GM23338 (cell line): ENCODE data around the gene UGGT2. TPM values are rescaled to one million over a fixed set of nuclear protein-coding genes. Genes with fewer than 3 reads are reported as not detected.

ENCODE experiments used
- ATAC-seq: fragments of 200-7000 bp; cut with Tn5 transposase; 3 replicates; pipeline ENCODE4 v1.9.1; 2020
- DNase-seq: peaks from one replicate; pipeline ENCODE4 v3.0.0-alpha.2; 2015; ENCODE audit warnings: low spot score
- H2AFZ ChIP-seq: fragments of 200-600 bp; sonication (generic); 2 replicates; pipeline ENCODE4 v1.8.0; 2016; ENCODE audit warnings: antibody characterized with exemption, mild to moderate bottlenecking, moderate library complexity
- H3F3A ChIP-seq: fragments of 200-600 bp; sonication (generic); replicated peaks from 2 replicates; pipeline ENCODE4 v1.8.0; 2017; ENCODE audit warnings: antibody characterized with exemption, mixed run types, low read depth
- H3K27ac ChIP-seq: fragments of 200-600 bp; sonication (generic); 2 replicates; pipeline ENCODE4 v1.6.1; 2016; ENCODE audit warnings: low read depth
- H3K27me3 ChIP-seq: fragments of 200-600 bp; sonication (generic); 2 replicates; pipeline ENCODE4 v1.8.0; 2016; ENCODE audit warnings: mild to moderate bottlenecking, mixed run types, moderate library complexity; ENCODE audit not compliant: insufficient read depth
- H3K36me3 ChIP-seq: fragments of 200-600 bp; sonication (generic); 2 replicates; pipeline ENCODE4 v1.8.0; 2016; ENCODE audit warnings: mild to moderate bottlenecking; ENCODE audit not compliant: insufficient read depth
- H3K4me1 ChIP-seq: fragments of 200-600 bp; sonication (generic); 2 replicates; pipeline ENCODE4 v1.8.0; 2016; ENCODE audit warnings: mild to moderate bottlenecking, moderate library complexity; ENCODE audit not compliant: insufficient read depth
- H3K4me2 ChIP-seq: fragments of 200-600 bp; sonication (generic); 2 replicates; pipeline ENCODE4 v1.7.1; 2017; ENCODE audit warnings: mixed run types
- H3K4me3 ChIP-seq: fragments of 200-600 bp; sonication (generic); 2 replicates; pipeline ENCODE4 v1.6.1; 2016; ENCODE audit warnings: mixed run types
- H3K79me2 ChIP-seq: fragments of 200-600 bp; sonication (generic); replicated peaks from 2 replicates; pipeline ENCODE4 v1.8.0; 2017; ENCODE audit warnings: mild to moderate bottlenecking; ENCODE audit not compliant: insufficient read depth
- H3K9me2 ChIP-seq: fragments of 200-600 bp; sonication (generic); 2 replicates; pipeline ENCODE4 v1.8.0; 2017; ENCODE audit not compliant: insufficient read depth
- H4K20me1 ChIP-seq: fragments of 200-600 bp; sonication (generic); replicated peaks from 2 replicates; pipeline ENCODE4 v1.8.0; 2017; ENCODE audit warnings: mild to moderate bottlenecking; ENCODE audit not compliant: insufficient read depth
- H3K27ac Mint-ChIP-seq: 2 replicates; pipeline ENCODE4 v1.8.0; 2020; ENCODE audit warnings: inconsistent platforms, mild to moderate bottlenecking, moderate library complexity, mixed read lengths
- H3K27me3 Mint-ChIP-seq: 3 replicates; pipeline ENCODE4 v1.8.0; 2022; ENCODE audit warnings: low read depth, mild to moderate bottlenecking, moderate library complexity, mixed read lengths, inconsistent platforms; ENCODE audit not compliant: insufficient read depth, poor library complexity
- H3K36me3 Mint-ChIP-seq: 3 replicates; pipeline ENCODE4 v1.8.0; 2021; ENCODE audit warnings: low read depth, mild to moderate bottlenecking, inconsistent platforms, moderate library complexity, mixed read lengths
- H3K4me1 Mint-ChIP-seq: 3 replicates; pipeline ENCODE4 v1.8.0; 2020; ENCODE audit warnings: mild to moderate bottlenecking, inconsistent platforms, mixed read lengths
- H3K4me3 Mint-ChIP-seq: 3 replicates; pipeline ENCODE4 v1.8.0; 2021; ENCODE audit warnings: moderate library complexity, mild to moderate bottlenecking, inconsistent platforms, mixed read lengths
- H3K9me3 Mint-ChIP-seq: 3 replicates; pipeline ENCODE4 v1.8.0; 2020; ENCODE audit warnings: moderate library complexity, mild to moderate bottlenecking, inconsistent platforms, mixed read lengths
- CREB1 ChIP-seq: fragments of 250-450 bp; sonication (Bioruptor Pico); IDR thresholded peaks from 2 replicates; pipeline ENCODE4 v1.5.0; 2020; ENCODE audit warnings: low read depth, mild to moderate bottlenecking, moderate library complexity
- CTCF ChIP-seq, 2 experiments: fragments of 200-600 bp in 1 of 2; sonication (generic) in 1 of 2; conservative IDR thresholded peaks; 2 replicates each; pipeline versions ENCODE4 v1.5.1 to v1.6.1; 2016 to 2017; ENCODE audit warnings: antibody characterized with exemption in 2 of 2, low read depth in 2 of 2, mild to moderate bottlenecking in 2 of 2, moderate library complexity in 1 of 2
- ETS1 ChIP-seq: IDR thresholded peaks from 2 replicates; pipeline ENCODE4 v1.6.1; 2016; ENCODE audit warnings: antibody characterized with exemption
- EZH2 ChIP-seq: fragments of 200-600 bp; sonication (generic); IDR thresholded peaks from one replicate; pipeline ENCODE4 v1.8.0; 2017; ENCODE audit warnings: antibody characterized with exemption, mild to moderate bottlenecking, low read depth; ENCODE audit not compliant: unreplicated experiment
- EZH2phosphoT487 ChIP-seq: fragments of 200-600 bp; sonication (generic); IDR thresholded peaks from one replicate; pipeline ENCODE4 v1.8.1; 2018; ENCODE audit warnings: antibody characterized with exemption; ENCODE audit not compliant: unreplicated experiment
- JUNB ChIP-seq: IDR thresholded peaks from one replicate; pipeline ENCODE4 v1.6.1; 2016; ENCODE audit warnings: antibody characterized with exemption; ENCODE audit not compliant: unreplicated experiment
- NANOG ChIP-seq: IDR thresholded peaks from 2 replicates; pipeline ENCODE4 v1.6.1; 2016; ENCODE audit warnings: antibody characterized with exemption, borderline replicate concordance
- POLR2AphosphoS5 ChIP-seq: IDR thresholded peaks from 2 replicates; pipeline ENCODE4 v1.6.1; 2016; ENCODE audit warnings: antibody characterized with exemption, low read depth
- STAT1 ChIP-seq: IDR thresholded peaks from one replicate; pipeline ENCODE4 v1.6.1; 2016; ENCODE audit warnings: antibody characterized with exemption; ENCODE audit not compliant: unreplicated experiment
- ZNF114 ChIP-seq: fragments of 250-450 bp; sonication (Bioruptor Pico); IDR thresholded peaks from 2 replicates; pipeline ENCODE4 v1.5.0; 2020; ENCODE audit warnings: mild to moderate bottlenecking, moderate library complexity
- ZNF331 ChIP-seq: fragments of 250-450 bp; sonication (Bioruptor Pico); IDR thresholded peaks from 2 replicates; pipeline ENCODE4 v1.5.0; 2020; ENCODE audit warnings: low read depth, mild to moderate bottlenecking, moderate library complexity
- ZNF462 ChIP-seq: fragments of 250-450 bp; sonication (Bioruptor Pico); IDR thresholded peaks from 2 replicates; pipeline ENCODE4 v1.5.0; 2020; ENCODE audit warnings: mild to moderate bottlenecking, moderate library complexity
- polyA plus RNA-seq: library from polyadenylated mRNA; unstranded; fragments of >200 nt; fragmentation: Nextera tagmentation; extraction: Ambion mirVana; gene quantifications from 2 replicates; pipeline ENCODE4 v1.2.1, GENCODE V29; 2016
- total RNA-seq: library from RNA; depleted of rRNA; stranded (reverse); fragments of >200 nt; shearing (Covaris generic); gene quantifications from 2 replicates; pipeline ENCODE4 v1.2.3, GENCODE V29; 2014
- TF ChIP-seq, protein P1 (sequence below): IDR thresholded peaks from one replicate; pipeline ENCODE4 v1.6.1; 2018; ENCODE audit warnings: antibody characterized with exemption; ENCODE audit not compliant: unreplicated experiment

Gene UGGT2
- total and polyA plus RNA-seq, 2 experiments from 2014 or later: 44.0 to 60.5 TPM

DNA sequence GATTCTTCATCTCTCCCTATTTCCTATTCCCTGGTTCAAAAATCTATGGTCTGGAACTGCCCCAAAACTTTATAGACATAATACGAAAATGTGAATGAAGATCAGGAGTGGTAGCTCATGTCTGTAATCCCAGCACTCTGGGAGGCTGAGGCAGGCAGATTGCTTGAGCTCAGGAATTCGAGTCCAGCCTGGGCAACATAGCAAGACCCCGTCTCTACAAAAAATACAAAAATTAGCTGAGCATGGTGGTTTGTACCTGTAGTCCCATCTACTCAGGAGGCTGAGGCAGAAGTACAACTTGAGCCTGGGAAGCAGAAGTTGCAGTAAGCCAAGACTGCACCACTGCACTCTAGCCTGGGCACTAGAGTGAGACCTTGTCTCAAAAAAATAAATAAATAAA lies 35.1 kb downstream of the UGGT2 start:
- H3K9me3 Mint-ChIP-seq: peaks cover 19% of the 10 kb centered on the region
- Histone ChIP-seq H2AFZ (no peak overlapping the region), H3K4me2 (no peak overlapping the region), H3K9me2 (no peaks in the 10 kb centered on the region), H4K20me1 (no peaks in the 10 kb centered on the region; the same call in 1 of the 2 replicates), H3K4me3 (no peak overlapping the region), H3K27ac (no peak overlapping the region), H3K27me3 (no peaks in the 10 kb centered on the region), H3K4me1 (no peaks in the 10 kb centered on the region; the same call in 1 of the 2 replicates), H3K79me2 (no peaks in the 10 kb centered on the region), H3K36me3 (peaks cover 11% of the 10 kb centered on the region; the same call in 1 of the 2 replicates), H3F3A (no peaks in the 10 kb centered on the region)
- H3K36me3 Mint-ChIP-seq: peaks cover 40% of the 10 kb centered on the region
- H3K4me1 Mint-ChIP-seq: peaks cover 3% of the 10 kb centered on the region; the same call in 2 of the 3 replicates
- DNase-seq (no peak), ATAC-seq (no peak)
- H3K27me3 Mint-ChIP-seq: peaks cover 2% of the 10 kb centered on the region
- no peak for TF ChIP-seq JUNB
- no peak for TF ChIP-seq STAT1
- TF ChIP-seq, protein P1, sequence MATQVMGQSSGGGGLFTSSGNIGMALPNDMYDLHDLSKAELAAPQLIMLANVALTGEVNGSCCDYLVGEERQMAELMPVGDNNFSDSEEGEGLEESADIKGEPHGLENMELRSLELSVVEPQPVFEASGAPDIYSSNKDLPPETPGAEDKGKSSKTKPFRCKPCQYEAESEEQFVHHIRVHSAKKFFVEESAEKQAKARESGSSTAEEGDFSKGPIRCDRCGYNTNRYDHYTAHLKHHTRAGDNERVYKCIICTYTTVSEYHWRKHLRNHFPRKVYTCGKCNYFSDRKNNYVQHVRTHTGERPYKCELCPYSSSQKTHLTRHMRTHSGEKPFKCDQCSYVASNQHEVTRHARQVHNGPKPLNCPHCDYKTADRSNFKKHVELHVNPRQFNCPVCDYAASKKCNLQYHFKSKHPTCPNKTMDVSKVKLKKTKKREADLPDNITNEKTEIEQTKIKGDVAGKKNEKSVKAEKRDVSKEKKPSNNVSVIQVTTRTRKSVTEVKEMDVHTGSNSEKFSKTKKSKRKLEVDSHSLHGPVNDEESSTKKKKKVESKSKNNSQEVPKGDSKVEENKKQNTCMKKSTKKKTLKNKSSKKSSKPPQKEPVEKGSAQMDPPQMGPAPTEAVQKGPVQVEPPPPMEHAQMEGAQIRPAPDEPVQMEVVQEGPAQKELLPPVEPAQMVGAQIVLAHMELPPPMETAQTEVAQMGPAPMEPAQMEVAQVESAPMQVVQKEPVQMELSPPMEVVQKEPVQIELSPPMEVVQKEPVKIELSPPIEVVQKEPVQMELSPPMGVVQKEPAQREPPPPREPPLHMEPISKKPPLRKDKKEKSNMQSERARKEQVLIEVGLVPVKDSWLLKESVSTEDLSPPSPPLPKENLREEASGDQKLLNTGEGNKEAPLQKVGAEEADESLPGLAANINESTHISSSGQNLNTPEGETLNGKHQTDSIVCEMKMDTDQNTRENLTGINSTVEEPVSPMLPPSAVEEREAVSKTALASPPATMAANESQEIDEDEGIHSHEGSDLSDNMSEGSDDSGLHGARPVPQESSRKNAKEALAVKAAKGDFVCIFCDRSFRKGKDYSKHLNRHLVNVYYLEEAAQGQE: no peak
- no peak for TF ChIP-seq EZH2
- no peak for TF ChIP-seq ZNF114 (CRISPR knock-in tag)
- TF ChIP-seq EZH2phosphoT487: no peak
- TF ChIP-seq ZNF331 (CRISPR knock-in tag): no peak
- no peak for TF ChIP-seq POLR2AphosphoS5
- TF ChIP-seq ZNF462 (CRISPR knock-in tag): no peak
- no peak for TF ChIP-seq ETS1
- no peak for TF ChIP-seq CREB1
- TF ChIP-seq NANOG: no peak
- TF ChIP-seq CTCF (conservative IDR thresholded peaks at IDR 0.05; ENCODE audit: low read depth in 2 of 2): no peak
- H3K27ac Mint-ChIP-seq: no peak overlapping the region
- no peak overlapping the region for H3K4me3 Mint-ChIP-seq
